NOMO-1 treated with DMSO at 0.1 percent for 48 hours (cell line): Measurements from ENCODE around the gene HS6ST3.
"Not testable (repeated sequence)": the region's sequence is repeated elsewhere in the genome, so short reads cannot be mapped to it uniquely, and the experiment has no call there.

ENCODE experiments used
- DNase-seq: peaks from one replicate; lab custom pipeline; 2025; ENCODE audit not compliant: unreplicated experiment; lab: John Stamatoyannopoulos, UW

The HS6ST3 gene

DNA sequence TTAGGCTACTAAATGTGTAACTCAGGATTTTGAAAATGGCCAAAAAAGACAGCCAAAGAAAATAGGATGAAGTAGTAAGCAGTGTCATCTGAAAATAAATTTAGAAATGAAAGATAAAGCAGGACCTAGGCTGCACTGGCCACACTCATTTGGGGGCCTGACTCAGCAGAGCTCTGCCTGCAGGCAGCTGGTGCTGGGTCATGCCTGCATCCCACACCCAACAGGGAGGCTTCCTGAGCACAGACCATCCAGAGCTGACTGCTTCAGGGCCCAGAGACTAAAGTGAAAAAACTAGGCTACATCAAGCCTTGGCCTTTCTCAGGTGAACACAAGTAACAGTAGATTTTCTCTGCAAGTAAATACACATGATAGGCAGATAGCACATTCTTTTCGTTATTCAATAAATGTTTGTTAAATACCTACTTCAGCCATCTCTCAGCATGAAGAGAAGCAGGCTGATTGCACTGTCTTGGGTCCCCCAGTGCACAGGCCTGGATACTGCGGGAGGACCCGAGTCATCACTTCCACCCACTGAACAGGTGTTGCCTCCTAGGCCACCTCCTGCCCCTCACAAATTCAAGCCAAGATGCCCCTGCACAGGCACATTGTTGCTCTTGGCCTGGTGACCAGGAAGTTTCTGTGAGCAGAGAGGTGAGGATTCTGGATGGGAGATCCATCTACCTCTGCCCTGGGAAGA is 620.4 kb downstream of the HS6ST3 start:
- DNase-seq = no peak

GRCh38 chr13:96720446-96720845 is 630.5 kb downstream of the HS6ST3 start:
- no peak for DNase-seq

GRCh38 chr13:96726651-96727050 is 636.7 kb downstream of the HS6ST3 start:
- DNase-seq = no peak

DNA sequence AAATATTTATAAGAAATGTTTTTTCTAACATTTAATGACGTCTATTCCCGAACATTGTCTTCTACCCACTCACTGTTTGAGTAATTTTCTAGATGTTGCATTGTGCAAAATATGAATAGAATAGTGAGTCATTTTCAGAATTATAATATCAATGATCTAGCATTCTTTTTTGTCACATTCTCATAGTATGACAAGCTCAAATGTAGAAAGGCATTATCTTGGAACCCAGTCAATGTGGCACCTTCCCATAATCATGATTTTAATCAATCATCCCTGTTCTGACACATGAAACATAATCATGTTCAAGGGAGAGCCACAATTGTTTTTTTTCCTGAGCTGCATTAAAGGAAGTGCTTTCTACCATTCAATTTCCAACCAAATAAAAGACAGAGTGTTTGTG is 638.6 kb downstream of the HS6ST3 start:
- no peak for DNase-seq

DNA sequence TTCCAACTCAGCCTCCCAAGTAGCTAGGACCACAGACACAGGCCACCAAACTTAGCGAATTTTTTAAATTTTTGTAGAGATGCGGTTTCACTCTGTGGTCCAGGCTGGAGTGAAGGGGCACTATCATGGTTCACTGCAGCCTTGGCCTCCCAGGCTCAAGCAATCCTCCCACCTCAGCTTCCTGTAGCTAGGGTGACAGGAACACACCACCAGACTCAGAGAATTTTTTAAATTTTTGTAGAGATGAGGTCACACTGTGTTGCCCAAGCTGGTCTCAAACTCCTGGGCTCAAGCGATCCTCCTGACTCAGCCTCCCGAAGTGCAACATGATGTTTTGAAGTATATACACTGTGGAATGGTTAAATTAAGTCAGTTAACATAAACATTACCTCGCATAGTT is 640.8 kb downstream of the HS6ST3 start:
- DNase-seq = no peak

DNA sequence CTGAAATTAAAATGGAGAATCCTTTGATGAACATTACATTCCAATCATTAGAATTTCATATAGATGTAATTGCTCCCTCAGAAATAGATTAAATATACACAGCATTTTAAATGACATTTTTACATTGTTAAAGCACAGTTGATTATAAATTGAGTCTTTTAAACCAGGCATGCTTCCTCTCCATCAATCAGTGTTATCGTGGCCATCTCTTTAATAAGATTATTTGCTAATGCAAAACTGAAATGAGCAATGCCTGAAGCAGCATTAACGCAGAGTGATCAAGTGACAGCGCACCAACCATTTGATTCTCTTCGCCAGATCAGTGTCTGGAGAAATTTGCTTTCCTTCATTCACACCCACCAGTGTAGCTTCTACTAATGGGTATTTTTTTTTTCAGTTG is 644.6 kb downstream of the HS6ST3 start:
- DNase-seq = no peak

DNA sequence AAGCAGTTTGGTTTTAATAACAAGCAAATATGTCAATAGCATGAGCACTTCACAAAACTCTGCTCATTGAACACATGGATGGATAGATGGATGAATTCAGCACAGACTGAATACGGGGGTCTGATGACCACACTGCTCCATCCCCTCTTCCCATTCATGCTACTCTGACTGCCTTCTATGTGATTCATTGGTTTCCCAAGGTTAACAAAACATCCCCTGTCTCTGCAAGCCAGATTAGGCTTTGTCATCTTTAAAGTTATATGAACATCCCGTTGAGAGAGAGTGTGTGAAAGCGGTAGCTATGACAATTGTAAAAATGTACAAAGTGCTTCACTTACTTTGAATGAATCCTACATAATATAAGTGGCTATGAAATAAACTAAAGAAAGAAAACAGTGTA is 651.9 kb downstream of the HS6ST3 start:
- no peak for DNase-seq

DNA sequence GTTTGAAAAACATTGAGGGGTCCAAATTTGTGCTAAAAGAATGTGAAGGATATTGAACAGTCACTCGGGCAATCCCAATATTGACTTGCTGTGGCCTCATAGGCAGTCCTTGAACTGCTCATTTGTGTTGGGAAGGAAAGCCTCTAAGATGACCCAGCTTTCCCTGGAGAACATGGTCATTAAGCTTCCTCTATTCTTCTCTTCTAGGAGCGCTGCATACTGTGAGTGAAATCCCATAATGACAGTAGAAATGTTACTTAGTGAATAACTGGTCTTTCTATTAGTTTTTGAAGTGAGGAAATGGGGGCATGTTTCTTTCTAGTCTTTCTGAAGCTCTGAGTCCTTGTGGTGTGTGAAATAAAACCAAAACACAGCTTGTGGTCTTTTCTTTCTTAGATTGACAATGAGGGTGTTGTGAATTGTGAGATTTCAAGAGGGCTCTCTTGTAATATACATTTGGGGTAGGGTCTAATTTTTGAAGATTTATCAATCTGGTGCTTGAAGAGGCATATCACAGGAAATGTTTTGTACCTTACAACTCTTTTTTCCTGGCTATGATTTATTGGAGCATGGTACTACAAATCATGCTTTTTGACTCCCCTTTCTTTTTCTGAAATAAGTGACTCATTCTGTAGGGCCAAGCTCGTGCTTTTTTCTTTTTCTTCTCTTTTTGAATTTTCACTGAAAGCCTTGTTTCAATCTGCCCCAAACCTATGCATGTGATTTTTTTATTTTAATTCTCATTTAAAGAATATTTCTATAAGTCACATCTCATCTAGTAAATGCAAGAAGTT is 653.6 kb downstream of the HS6ST3 start:
- DNase-seq = no peak

GRCh38 chr13:96744367-96745331 is 654.7 kb downstream of the HS6ST3 start:
- no peak for DNase-seq

- no peak for DNase-seq
Observed at GRCh38 chr13:96746886-96747285, 657.0 kb downstream of the HS6ST3 start.

- no peak for DNase-seq
Observed at GRCh38 chr13:96749825-96750224, 659.9 kb downstream of the HS6ST3 start.

DNA sequence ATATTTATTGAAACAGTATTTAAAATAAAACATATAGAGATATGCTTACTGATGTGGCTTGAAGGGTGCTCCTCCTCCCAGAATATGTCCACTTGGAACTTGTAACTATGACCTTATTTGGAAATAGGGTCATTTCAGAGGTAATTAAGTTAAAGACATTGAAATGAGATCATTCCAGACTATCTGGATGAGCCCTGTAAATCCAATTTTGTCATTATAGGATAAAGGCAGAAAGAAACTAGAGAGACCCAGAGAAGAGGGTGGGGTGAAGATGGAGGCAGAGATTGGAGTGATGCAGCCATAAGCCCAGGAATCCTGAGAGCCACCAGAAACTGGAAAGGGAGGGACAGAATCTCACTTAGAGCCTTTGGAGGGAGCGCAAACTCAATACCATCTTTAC is 661.2 kb downstream of the HS6ST3 start:
- DNase-seq = no peak

GRCh38 chr13:96762876-96763275 is 673.0 kb downstream of the HS6ST3 start:
- DNase-seq = no peak

- DNase-seq = no peak
Observed at GRCh38 chr13:96766306-96766705, 676.4 kb downstream of the HS6ST3 start.

DNA sequence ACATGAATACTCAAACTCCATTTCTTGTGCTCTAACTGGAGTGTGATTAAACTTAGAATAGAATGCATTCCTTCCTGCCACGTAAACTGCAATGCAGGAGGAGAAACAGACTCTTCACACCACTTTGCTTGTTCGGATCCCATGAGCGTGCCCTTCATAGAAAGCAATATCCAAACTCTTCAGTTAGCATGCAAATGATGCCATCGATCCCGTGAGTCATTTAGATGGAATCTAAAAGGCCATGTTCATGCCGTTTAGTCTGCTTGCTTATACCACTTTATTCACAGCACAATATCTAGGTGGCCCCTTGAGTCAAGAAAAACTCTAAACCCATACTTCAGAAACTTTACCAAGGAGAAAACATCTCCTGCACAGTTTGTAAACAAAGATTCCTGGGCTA is 678.6 kb downstream of the HS6ST3 start:
- DNase-seq = no peak

DNA sequence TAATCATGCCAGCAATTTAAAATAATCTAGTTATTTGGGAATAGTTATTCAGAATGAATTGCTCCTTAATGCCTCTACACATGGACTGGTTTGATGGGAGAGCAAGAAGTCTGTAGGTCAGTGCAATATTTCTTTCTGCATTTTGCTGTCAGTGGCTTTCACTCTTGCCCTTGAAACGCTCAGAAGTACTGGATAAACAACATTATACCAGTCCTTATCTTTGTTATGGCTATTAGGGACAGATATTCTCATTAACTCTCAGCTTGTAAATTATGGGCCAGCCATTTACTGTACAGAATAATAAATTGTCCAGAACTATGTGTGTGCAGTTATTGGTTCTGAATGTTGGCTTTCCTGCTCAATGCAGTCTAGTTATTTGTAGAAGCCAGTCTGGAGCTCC is 680.0 kb downstream of the HS6ST3 start:
- DNase-seq = no peak

- peak; percentile 67 for DNase-seq
Observed at GRCh38 chr13:96771486-96772367, 681.8 kb downstream of the HS6ST3 start.

- DNase-seq = no peak
Observed at GRCh38 chr13:96772426-96772825, 682.5 kb downstream of the HS6ST3 start.

DNA sequence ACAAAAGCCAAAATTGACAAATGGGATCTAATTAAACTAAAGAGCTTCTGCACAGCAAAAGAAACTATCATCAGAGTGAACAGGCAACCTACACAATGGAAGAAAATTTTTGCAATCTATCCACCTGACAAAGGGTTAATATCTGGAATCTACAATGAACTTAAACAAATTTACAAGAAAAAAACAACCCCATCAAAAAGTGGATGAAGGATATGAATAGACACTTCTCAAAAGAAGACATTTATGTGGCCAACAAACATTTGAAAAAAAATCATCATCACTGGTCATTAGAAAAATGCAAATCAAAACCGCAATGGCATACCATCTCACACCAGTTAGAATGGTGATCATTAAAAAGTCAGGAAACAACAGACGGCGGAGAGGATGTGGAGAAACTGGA is 688.4 kb downstream of the HS6ST3 start:
- DNase-seq = not testable (repeated sequence)

DNA sequence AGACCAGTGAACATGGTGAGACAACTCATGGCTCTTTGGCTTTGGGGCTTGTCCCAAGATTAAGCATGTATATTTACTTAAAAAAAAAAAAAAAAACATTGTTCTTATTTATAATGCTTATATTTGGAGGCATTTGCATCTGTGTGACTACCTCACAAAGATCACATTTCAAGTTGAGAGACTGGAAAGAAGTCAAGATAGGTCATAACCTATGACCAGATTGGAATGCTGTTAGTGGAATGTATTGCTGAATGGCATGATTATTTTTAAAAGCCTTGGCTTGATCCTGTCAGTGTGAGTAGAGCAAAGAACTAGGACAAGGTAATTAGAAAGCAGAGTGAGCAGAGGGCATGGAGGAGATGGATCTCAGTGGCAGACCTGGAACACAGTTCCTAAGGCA is 689.8 kb downstream of the HS6ST3 start:
- DNase-seq = no peak
